Adrenal gland (tissue), 5 donors: Measurements from ENCODE around the gene RNF44.

ENCODE experiments used
- POLR2A ChIP-seq, 2 donors: fragments of 450-650 bp; IDR thresholded peaks; one replicate each; pipeline ENCODE4 v1.6.1; 2017; ENCODE audit warnings: antibody characterized with exemption in 2 of 2, mild to moderate bottlenecking in 2 of 2, moderate library complexity in 1 of 2
- TF ChIP-seq, protein P1 (sequence below), 6 experiments: fragments of 450-650 bp in 4 of 6; fragments of 200-600 bp in 2 of 6; sonication (generic) in 1 of 6; IDR thresholded peaks; 1 replicate in 5 of 6; 2 replicates in 1 of 6; pipeline versions ENCODE4 v1.5.1 to v1.8.0; 2016 to 2021; ENCODE audit warnings: antibody characterized with exemption in 6 of 6, mild to moderate bottlenecking in 2 of 6, moderate library complexity in 1 of 6
- donor health status: DM: no; HTN: no; CAD: no.

DNA sequence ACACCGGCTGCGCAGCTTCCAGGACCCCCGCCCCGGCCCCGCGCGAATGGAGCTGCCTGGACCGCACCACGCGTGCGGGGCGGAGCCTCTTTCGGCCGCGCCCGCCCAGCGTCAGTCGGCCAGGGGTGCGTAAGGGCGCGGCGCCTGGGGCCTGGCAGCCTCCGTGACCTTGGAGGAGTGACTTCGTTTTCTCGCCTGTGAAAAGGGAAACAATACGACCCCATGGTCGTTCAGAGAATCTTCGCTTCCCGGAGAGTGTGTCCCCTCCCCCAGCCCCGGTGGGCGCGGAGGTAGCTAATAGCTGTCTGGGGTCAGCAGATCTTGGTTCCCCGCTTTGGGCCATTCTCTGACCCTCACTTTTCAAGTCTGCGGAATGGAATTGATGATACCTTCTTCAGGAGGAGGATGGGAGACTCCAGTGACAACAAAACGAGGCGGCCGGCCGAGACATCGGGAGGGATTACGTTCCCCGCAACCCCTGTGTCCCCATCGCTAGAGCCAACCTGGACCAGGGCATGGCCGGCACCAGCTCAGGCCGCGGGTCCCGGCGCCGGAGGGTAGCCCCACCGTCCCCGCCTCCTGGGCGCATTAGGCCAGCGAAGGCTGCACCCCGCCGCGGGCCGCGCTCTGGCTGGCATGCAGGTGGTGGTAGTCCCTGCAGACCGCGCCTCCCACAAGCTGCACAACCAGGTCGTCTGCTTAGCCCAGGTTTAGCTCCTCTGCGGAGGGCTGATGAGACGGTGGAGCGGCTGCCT is 6.4 kb upstream of the RNF44 start:
- TF ChIP-seq, protein P1, sequence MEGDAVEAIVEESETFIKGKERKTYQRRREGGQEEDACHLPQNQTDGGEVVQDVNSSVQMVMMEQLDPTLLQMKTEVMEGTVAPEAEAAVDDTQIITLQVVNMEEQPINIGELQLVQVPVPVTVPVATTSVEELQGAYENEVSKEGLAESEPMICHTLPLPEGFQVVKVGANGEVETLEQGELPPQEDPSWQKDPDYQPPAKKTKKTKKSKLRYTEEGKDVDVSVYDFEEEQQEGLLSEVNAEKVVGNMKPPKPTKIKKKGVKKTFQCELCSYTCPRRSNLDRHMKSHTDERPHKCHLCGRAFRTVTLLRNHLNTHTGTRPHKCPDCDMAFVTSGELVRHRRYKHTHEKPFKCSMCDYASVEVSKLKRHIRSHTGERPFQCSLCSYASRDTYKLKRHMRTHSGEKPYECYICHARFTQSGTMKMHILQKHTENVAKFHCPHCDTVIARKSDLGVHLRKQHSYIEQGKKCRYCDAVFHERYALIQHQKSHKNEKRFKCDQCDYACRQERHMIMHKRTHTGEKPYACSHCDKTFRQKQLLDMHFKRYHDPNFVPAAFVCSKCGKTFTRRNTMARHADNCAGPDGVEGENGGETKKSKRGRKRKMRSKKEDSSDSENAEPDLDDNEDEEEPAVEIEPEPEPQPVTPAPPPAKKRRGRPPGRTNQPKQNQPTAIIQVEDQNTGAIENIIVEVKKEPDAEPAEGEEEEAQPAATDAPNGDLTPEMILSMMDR (IDR thresholded peaks at IDR 0.05) = no peak
- TF ChIP-seq POLR2A (IDR thresholded peaks at IDR 0.05) = no peak
